Fibroblast of pulmonary artery (primary cell): ENCODE data around the gene CTSD.

Source experiments
- DNase-seq: peaks from one replicate; pipeline ENCODE4 v3.0.0-alpha.2; 2010; ENCODE audit warnings: low read depth
- H3K4me3 ChIP-seq: replicated peaks from 2 replicates; pipeline ENCODE4 v1.5.1; 2011; ENCODE audit warnings: low read depth, mild to moderate bottlenecking, control low read depth, low read length, moderate library complexity
- CTCF ChIP-seq: IDR thresholded peaks from 2 replicates; pipeline ENCODE4 v1.5.1; 2011; ENCODE audit warnings: mild to moderate bottlenecking, control low read depth, low read length, inconsistent platforms; ENCODE audit errors: missing control alignments

Gene CTSD

GRCh38 chr11:1785749-1786413 is 22.2 kb upstream of the CTSD start:
- H3K4me3 ChIP-seq, result no peak overlapping the region
- TF ChIP-seq CTCF, result no peak
- no peak for DNase-seq

GRCh38 chr11:1784761-1785650 is 21.3 kb upstream of the CTSD start:
- no peak for DNase-seq
- no peak for TF ChIP-seq CTCF

GRCh38 chr11:1783725-1784529 is 20.2 kb upstream of the CTSD start:
- H3K4me3 ChIP-seq, result no peak overlapping the region
- DNase-seq, result no peak
- TF ChIP-seq CTCF, result no peak

More at GRCh38 chr11:1784761-1785650, 21.3 kb upstream of the CTSD start:
- H3K4me3 ChIP-seq, result no peak overlapping the region

- no peak for DNase-seq
- no peak overlapping the region for H3K4me3 ChIP-seq
- no peak for TF ChIP-seq CTCF
These were observed 19.4 kb upstream of the CTSD start for GRCh38 chr11:1782831-1783724.

- no peak for DNase-seq
- TF ChIP-seq CTCF, result no peak
- H3K4me3 ChIP-seq, result no peak overlapping the region
These were observed 18.4 kb upstream of the CTSD start for GRCh38 chr11:1782031-1782590.

- no peak overlapping the region for H3K4me3 ChIP-seq
- TF ChIP-seq CTCF, result no peak
- no peak for DNase-seq
These were observed 17.9 kb upstream of the CTSD start for GRCh38 chr11:1781593-1781975.
